ENCODE data around the gene ACADS.

DNA sequence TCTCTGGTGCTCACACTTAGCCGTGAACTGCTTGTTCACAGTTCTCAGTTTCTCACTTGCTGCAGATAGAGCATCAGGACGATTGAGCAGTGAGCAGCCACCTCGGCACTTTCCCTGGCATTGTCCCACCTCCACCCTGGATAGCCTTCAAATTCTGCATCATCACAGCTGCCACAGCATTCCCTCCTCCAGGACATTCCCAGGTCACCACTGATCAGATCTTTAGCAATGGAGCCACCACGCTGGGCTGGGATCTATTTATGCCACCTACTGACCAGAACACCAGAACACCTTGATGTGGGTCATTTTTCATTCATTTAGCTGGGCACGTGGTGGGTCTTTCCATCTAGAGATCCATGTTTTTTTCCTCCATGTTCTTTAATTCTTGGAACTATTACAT lies 23.6 kb downstream of the ACADS start:
- no peak for TF ChIP-seq MYC (IDR thresholded peaks at IDR 0.05; ENCODE audit: low read depth, low read length)
- TF ChIP-seq MYC (CRISPR knock-in tag; IDR thresholded peaks at IDR 0.05; ENCODE audit: borderline replicate concordance, low read depth) = no peak
- TF ChIP-seq CHD4 (IDR thresholded peaks at IDR 0.05; ENCODE audit: insufficient read depth, insufficient replicate concordance, low read depth, low read length, poor library complexity, severe bottlenecking) = no peak

Measured in K562 (cell line).